ENCODE data around the gene PCBP4. TPM values are rescaled to one million over a fixed set of nuclear protein-coding genes. Genes with fewer than 3 reads are reported as not detected.

PCBP4 gene
- total RNA-seq, 1 donor = 33.3 TPM

DNA sequence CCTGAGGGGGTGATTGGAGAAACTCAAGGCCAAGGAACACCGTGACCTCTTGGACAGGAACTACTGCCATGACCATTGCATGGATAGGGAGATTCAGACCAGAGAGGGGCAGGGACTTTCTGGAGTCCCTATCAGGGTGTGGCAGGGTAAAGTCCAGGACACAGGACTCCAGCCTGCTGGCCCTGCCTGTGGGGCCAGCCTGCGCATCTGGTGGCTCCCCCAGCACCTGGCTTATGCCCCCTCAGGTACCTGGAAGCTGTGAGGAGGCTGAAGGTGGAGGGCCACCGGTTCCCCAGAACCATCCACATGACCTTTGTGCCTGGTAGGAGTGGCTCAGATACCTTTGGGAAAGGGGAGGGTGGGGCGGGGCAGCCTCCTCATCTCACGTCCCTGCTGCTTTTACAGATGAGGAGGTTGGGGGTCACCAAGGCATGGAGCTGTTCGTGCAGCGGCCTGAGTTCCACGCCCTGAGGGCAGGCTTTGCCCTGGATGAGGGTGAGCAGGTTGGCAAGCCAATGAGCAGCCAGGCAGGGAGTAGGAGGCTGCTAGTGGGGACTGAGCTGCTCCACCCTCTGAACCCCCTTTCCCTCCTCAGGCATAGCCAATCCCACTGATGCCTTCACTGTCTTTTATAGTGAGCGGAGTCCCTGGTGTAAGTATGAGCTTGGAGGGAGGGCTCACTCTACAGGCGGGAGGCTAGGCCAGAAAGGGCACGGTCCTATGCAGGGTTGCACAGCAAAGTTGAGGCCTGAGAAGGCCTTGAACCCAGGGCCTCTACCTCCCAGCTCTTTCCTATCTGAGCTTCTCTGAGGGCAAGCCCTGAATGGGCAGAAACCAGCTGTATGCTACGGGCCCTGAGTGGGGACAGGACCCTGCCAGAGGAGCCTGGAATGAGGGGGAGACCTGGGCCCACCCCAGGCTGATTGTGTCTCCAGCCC, 19.0 kb upstream of the PCBP4 start:
- no peak overlapping the region for H3K4me3 ChIP-seq (ENCODE audit: low read depth, low read length)
- TF ChIP-seq, protein P1, sequence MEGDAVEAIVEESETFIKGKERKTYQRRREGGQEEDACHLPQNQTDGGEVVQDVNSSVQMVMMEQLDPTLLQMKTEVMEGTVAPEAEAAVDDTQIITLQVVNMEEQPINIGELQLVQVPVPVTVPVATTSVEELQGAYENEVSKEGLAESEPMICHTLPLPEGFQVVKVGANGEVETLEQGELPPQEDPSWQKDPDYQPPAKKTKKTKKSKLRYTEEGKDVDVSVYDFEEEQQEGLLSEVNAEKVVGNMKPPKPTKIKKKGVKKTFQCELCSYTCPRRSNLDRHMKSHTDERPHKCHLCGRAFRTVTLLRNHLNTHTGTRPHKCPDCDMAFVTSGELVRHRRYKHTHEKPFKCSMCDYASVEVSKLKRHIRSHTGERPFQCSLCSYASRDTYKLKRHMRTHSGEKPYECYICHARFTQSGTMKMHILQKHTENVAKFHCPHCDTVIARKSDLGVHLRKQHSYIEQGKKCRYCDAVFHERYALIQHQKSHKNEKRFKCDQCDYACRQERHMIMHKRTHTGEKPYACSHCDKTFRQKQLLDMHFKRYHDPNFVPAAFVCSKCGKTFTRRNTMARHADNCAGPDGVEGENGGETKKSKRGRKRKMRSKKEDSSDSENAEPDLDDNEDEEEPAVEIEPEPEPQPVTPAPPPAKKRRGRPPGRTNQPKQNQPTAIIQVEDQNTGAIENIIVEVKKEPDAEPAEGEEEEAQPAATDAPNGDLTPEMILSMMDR (IDR thresholded peaks at IDR 0.05; ENCODE audit: insufficient read depth, low read length) = no peak
- no peak for DNase-seq (ENCODE audit: low read depth)

DNA sequence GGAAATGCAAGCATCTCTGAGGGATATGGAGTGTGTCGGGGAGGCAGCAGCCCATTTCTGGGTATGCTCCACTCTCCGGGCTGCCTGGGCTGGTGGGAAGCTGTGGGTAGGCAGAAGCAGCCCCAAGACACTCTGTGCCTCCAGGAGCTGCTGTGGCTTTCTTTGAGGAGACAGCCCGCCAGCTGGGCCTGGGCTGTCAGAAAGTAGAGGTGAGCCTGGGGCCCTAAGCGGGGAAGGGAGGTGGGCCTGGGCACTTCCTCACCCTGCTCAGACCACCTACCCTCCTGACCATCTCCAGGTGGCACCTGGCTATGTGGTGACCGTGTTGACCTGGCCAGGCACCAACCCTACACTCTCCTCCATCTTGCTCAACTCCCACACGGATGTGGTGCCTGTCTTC, 17.8 kb upstream of the PCBP4 start:
- TF ChIP-seq, protein P1 (IDR thresholded peaks at IDR 0.05; ENCODE audit: insufficient read depth, low read length) = no peak
- no peak for DNase-seq (ENCODE audit: low read depth)
- H3K4me3 ChIP-seq (ENCODE audit: low read depth, low read length) = no peak overlapping the region

DNA sequence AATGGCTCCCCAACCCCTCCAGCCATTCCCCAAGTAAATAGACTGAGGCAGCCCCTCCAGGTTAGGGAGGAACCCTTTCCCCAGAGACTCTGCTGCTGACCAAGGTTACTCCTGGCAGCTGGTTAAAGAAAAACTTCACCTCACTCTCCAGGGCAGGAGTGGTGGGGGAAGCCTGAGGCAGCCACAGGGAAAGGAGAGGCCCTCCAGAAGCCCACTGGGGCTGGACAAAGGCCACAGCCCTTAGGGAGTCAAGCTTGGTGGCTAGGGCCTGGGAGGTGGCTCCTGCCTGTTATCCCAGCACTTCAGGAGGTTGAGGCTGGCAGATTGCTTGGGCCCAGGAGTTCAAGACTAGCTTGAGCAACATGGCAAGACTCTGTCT, 17.0 kb upstream of the PCBP4 start:
- TF ChIP-seq, protein P1 (IDR thresholded peaks at IDR 0.05; ENCODE audit: insufficient read depth, low read length) = no peak
- H3K4me3 ChIP-seq (ENCODE audit: low read depth, low read length) = peak overlapping the region; percentile 62
- no peak for DNase-seq (ENCODE audit: low read depth)

DNA sequence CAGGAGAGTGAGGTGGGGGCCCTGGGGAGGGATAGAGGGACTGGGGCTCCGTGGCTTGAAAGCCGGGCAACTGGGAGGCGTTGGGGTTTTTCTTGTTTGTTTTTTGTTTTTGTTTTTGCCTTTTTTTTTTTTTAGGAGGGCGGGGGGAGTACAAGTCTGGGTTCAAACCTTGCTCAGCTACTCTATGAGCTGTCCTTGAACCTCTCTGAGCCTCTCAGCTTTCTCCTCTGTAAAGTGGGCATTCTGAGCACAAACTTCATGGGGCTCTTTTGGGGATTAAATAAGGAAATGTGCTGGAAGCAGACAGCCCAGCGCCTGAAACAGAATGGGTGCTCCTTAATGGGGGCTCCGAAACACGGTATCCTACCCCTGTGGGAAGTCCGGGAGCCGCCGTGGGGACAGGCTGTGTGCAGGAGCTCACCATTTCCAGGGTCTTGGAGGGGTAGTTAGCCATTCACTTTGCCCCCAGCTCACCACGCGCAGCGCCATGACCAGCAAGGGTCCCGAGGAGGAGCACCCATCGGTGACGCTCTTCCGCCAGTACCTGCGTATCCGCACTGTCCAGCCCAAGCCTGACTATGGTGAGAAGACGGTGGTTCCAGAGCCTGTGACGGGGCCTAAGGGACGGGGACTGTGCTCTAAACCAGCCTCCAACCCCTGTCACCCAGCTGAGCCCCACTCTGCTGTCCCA, 16.5 kb upstream of the PCBP4 start:
- TF ChIP-seq, protein P1 (IDR thresholded peaks at IDR 0.05; ENCODE audit: insufficient read depth, low read length) = no peak
- DNase-seq (ENCODE audit: low read depth) = no peak
- peak overlapping the region; percentile 62 for H3K4me3 ChIP-seq (ENCODE audit: low read depth, low read length)

DNA sequence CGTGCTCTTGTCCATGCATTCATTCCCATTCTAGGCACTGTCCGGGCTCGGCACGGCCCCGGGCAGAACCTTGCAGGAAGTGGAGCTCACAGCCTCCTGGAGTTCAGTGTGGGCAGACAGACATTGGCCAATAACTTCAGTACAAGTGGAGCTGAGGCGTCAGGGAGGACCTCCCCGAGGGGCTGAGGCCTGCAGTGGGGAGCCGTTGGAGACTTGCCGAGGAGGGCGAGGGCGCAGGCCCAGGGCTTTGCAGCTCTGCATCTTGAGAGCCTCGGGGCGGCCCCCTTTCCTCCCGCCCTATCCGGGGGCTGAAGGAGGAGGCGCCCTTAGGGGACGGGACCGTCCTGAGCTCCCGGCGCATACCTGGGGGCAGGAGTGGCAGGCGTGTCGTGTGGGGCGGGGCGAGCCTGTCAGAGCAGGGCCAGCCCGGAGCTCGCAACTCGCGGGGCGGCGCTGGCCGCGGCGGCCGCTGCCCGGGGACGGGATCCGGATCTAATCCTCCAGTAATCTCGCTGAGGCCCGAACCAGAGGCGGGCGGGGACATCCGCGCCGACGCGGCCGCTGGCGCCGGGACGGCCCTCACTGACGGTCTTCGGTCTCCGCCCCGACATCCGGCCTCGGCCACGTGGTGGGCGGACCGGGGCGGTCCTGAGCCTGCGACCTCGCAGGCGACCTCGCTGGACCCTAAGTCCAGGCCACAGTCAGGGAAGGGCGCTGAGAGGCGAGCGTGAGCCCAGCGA, 15.8 kb upstream of the PCBP4 start, which contains the start of gene ACY1:
TSS of gene ACY1 (plus strand) at position 698 of the 740 bp plus-strand sequence. CDS start 530 bp downstream, outside the sequence.
- TF ChIP-seq, protein P1 (IDR thresholded peaks at IDR 0.05; ENCODE audit: insufficient read depth, low read length) = no peak
- peak; percentile 76 for DNase-seq (ENCODE audit: low read depth)

DNA sequence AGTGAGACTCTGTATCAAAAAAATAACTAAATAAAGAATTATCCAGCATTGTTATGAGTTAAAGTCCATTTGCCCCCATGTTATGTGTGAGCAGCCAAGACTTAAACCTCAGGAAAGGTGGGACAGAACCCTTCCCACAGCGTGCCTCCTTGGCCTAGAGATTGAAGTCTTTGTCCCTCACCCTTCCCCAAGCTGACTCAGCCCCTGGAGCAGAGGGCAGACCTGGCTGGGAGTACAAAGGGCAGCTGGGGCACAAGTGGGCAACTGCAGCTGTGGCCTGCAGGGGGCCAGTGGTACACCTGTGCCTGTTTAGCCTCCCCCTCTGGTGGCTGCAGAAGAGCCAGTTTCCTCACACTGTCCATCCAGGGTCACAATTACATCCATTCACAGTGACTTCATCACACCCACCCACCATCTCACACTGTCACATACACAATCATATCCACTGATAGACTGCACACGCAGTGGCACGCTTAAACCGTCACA, 15.1 kb upstream of the PCBP4 start:
- DNase-seq (ENCODE audit: low read depth) = no peak
- peak overlapping the region; percentile 62 for H3K4me3 ChIP-seq (ENCODE audit: low read depth, low read length)
- TF ChIP-seq, protein P1 (IDR thresholded peaks at IDR 0.05; ENCODE audit: insufficient read depth, low read length) = peak; percentile 57

More for the DNA sequence above, 15.8 kb upstream of the PCBP4 start, which contains the start of gene ACY1:
- H3K4me3 ChIP-seq (ENCODE audit: low read depth, low read length) = peak within 1 kb of the TSS; percentile 62
